Right kidney (tissue), 1 donor: ENCODE results near the gene CCDC91.
A peak's percentile ranks its signal among the peaks of the same experiment; 100 is the strongest.
"Not testable (repeated sequence)": the region's sequence is repeated elsewhere in the genome, so short reads cannot be mapped to it uniquely, and the experiment has no call there.

ENCODE experiments used
- DNase-seq: peaks from one replicate; pipeline ENCODE4 v3.0.0-alpha.2; 2016

CCDC91 gene

GRCh38 chr12:28367993-28368392 lies 177.7 kb downstream of the CCDC91 start:
- DNase-seq, result no peak

DNA sequence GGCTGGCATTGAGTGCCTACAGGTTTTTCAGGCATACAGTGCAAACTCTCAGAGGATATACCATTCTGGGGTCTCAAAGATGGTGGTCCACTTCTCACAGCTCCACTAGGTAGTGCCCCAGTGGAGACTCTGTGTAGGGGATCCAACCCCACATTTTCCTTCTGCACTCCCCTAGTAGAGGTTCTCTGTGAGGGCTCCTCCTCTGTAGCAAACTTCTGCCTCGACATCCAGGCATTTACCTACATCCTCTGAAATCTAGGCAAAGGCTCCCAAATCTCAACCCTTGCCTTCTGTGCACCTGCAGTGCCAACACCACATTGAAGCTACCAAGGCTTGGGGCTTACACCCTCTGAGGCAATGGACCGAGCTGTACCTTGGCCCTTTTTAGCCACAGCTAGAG lies 179.2 kb downstream of the CCDC91 start:
- no peak for DNase-seq

DNA sequence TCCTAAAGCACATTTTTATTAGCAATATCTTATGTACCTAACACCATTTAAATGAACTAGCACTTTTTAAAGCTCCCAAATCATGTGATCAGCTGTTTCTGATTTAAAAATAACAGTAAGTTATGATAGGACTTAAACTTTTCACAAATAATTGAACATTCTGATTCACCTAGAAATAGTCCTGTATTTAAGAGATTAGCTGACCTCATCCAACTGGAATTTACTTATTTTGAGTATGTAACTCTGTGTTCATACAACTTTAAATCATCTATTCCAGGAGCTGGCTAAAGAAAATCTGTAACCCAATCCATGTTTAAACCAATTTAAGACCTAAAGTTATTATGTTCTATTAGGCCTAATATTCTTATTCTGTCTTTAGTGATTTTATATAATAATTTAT lies 184.3 kb downstream of the CCDC91 start:
- no peak for DNase-seq

DNA sequence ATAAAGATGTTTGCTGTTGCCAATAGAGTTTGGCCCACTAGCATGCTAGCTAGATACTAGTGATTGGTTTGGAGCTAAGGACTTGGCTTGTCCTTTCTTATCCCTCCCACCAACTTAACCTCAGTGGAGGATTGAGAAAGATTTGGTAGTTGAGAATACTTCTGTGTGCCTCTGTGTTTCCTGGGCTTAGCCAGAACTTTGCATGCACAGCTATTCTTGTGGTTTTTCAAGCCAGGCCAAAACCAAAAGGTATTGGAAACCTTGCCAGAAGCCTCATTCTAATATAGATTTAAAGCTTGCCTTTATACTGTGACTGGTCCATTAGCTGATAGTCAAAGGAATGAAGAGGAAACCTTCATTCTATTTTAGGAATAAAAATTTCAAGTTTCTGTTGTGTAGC lies 188.5 kb downstream of the CCDC91 start:
- no peak for DNase-seq

- not testable (repeated sequence) for DNase-seq
These were observed 189.5 kb downstream of the CCDC91 start for GRCh38 chr12:28379779-28380178.

DNA sequence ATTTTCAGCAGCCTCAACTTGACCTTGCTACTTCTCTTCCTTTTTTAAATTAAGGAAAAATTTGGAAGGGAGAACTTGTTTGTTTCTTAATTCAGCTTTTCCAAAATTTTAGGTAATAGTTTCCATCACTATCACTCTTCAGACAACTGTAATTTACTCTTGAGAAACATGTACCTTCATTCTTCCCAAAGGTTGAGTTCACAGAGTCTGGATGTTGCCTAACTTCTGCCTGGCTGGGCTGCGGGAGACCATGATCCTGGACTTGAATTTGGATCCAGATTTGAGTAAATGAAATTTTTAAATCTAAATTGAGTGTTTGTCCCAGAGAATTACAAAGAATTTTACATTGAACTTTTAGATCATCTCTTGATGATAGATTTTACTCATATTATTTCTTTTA lies 193.1 kb downstream of the CCDC91 start:
- DNase-seq, result no peak

DNA sequence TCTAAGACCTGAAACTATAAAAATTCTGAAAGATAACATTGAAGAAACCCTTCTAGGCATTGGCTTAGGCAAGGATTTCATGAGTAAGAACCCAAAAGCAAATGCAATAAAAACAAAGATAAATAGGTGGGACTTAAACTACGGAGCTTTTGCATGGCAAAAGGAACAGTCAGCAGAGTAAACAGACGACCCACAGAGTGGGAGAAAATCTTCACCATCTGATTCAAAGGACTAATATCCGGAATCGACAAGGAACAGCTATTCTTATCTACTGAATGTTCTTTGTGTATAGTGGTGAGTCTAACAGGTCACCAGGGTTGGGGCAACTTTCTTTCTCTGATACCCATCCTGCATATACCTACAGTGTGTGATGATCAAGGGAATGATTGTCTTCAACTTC lies 198.6 kb downstream of the CCDC91 start:
- DNase-seq, result no peak

- no peak for DNase-seq
These were observed 199.9 kb downstream of the CCDC91 start for GRCh38 chr12:28390206-28390605.

- DNase-seq, result no peak
These were observed 200.6 kb downstream of the CCDC91 start for GRCh38 chr12:28390761-28391385.

- no peak for DNase-seq
These were observed 219.6 kb downstream of the CCDC91 start for GRCh38 chr12:28409892-28410291.

GRCh38 chr12:28413460-28414109 lies 223.3 kb downstream of the CCDC91 start:
- no peak for DNase-seq

DNA sequence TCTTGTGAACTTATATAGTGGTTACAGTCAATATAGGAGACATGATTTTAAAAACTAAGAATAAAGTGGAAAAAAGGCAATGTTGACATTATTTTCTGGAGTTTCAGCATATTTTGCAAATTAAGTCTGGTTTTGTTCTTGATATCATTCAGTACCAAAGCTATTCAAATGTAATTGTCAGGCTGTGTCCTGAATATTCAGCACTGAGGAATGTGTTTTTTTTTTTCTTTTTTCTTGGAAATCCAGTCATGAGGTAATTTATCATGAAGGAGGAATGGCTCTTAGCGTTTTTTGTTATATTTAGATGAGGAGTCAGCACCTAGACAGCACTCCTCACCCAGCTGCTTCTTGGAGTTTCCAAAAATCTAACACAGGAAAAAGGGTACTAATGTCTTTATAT lies 225.5 kb downstream of the CCDC91 start:
- no peak for DNase-seq

- no peak for DNase-seq
These were observed 231.1 kb downstream of the CCDC91 start for GRCh38 chr12:28421374-28421773.

DNA sequence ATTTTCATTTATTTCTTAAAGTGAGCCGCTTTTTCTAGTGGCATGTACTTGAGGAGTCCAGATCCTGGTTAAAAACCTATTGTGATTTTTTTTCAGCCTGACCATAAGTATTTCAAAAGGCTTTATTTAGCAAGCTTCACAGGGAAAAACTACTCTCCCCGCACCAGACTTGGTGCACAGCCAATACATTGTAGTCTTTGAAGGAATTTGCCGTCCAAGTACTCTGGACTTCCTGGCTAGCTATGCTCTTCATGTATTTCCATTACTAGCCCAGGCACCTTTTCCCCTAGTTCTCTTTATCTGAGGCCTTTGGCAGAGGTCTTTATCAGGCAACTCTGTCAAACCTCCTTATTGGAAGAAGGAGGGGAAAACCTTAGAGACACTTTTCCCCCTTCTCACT lies 234.7 kb downstream of the CCDC91 start:
- no peak for DNase-seq

DNA sequence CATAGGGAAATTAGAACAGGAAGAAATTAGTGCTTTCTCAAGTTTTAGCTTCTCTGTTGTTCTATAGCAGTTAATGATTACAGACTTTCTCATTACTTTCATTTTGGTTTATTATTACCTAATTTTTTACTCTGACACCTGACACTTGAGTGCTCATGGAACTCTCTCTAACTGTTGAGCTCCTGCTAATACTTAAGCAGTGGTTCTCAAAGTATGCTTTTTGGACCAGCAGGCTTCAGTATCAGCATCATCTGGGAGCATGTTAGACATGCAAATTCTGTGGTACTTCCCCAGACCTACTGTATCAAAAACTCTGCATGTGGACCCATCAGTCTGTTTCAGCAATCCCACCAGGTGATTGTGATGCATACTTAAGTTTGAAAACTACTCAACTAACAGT lies 235.3 kb downstream of the CCDC91 start:
- peak; percentile 5 for DNase-seq

DNA sequence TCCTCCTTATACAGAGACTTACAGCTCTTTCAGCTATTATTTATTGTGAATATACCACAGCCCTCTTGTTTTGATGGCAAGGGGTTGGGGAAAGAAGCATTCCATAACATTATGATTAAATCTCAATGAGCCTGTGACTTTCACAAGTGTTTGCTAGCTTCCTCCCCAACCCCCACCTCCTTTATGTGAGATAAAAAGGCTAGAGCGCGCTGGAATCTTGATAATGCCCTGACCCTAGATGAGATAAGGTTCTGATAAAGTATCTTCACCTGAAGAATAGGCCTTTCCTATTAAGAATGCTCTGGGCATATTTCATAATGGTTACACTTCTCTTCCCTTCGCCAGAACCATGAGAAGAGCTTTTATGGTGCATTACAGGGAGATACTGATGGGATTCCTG lies 236.8 kb downstream of the CCDC91 start:
- no peak for DNase-seq

DNA sequence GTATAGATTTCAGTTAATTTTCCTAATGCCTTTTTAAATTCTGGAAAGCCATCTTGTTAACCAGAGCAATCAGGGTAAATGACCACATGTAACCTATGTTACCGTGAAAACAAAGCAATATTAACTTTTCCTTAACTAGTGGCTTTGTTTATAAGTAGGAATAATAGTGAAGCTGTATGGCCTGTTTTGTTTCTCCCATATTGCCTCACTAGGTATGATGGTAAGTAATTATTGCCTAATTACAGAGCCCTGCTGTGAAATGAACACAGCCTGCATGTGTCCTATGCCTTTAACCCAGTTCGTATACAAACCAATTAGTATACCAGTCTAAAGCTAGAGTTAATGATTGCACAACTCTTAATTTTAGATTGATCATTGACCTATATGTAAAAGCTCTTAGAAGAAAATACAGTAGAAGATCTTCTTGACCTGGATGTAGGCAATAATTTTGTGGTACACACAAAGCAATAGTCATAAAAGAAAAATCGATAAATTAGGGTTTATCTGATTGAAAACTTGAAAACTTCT lies 249.9 kb downstream of the CCDC91 start:
- DNase-seq, result no peak

DNA sequence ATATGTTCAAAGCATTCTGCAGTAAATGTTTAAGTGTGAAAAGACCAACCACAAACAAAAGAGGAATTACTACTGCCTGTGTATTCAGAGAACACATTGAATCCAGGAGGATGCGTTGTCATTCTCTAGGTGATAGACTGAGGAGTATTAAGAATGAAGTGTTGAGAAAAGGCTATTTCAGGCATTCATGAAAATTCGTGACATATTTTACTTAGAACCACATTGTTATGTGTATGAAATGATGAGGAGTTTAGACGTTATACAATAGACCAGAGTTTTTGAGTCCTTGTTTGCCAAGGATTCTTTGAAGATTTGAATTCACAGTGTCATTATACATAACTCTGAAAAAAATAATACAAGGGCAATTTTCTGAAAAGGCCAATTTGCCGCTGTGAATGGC lies 251.8 kb downstream of the CCDC91 start:
- DNase-seq, result no peak

- no peak for DNase-seq
These were observed 253.1 kb downstream of the CCDC91 start for GRCh38 chr12:28443337-28443736.

DNA sequence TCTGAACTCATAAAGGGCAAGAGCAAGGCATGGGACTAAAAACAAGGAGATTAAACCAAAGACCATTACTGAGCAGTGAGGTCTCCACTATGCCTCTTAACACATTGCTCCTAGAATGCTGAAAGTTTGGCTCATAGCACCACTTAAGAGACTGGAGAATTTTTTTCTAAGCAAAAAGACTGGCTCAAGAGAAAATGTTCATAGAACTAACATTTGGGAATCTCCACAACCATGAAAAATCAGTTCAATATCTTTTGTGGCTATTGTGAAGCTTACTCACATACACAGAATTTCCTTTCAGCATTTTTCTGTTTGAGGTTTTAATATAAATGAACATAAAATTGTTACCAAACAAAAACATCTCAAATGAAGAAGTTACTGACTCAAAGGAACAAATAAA lies 255.8 kb downstream of the CCDC91 start:
- no peak for DNase-seq

DNA sequence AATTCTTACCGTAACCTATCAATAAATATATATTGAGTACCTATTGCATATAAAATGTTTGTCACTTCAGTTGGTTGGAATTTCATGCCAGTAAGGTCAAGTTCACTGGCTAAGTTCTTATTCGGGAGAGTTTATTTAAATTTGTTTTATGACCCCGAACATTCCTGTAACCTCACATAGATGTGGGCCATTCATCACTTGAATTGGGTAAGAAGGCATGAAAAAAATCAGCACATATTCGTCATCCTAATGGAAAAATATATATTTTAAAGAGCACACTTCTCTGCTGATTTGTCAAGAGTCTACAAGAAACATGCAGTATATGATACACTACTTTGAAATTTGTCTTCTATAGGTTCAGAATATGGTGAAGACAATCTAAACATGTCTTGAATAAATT lies 263.4 kb downstream of the CCDC91 start:
- DNase-seq, result no peak

GRCh38 chr12:28456934-28457710 lies 266.9 kb downstream of the CCDC91 start:
- no peak for DNase-seq

- DNase-seq, result no peak
These were observed 267.5 kb downstream of the CCDC91 start for GRCh38 chr12:28457785-28458184.

- no peak for DNase-seq
These were observed 269.2 kb downstream of the CCDC91 start for GRCh38 chr12:28459481-28459880.
